Stimulated activated CD8-positive, alpha-beta memory T cell treated with anti-CD3 and anti-CD28 coated beads, Interleukin-15, amount 100 ng/mL, for 4 hours (primary cell): ENCODE measurements around the gene VPS37B.
A peak's percentile ranks its signal among the peaks of the same experiment; 100 is the strongest.
"Not testable (repeated sequence)": the region's sequence is repeated elsewhere in the genome, so short reads cannot be mapped to it uniquely, and the experiment has no call there.

Source experiments
- DNase-seq, 2 donors: peaks; one replicate each; pipeline ENCODE4 v3.0.0-alpha.2; 2020; ENCODE audit warnings: low read depth in 2 of 2

VPS37B gene

GRCh38 chr12:122895704-122896636 is at the start of gene VPS37B:
VPS37B (minus strand) TSS chr12:122896124; CDS start chr12:122896062, 62 bp downstream.
- DNase-seq, result peak; percentile 77 to 78

GRCh38 chr12:122944605-122945592 is 49.0 kb upstream of the VPS37B start:
- no peak for DNase-seq

DNA sequence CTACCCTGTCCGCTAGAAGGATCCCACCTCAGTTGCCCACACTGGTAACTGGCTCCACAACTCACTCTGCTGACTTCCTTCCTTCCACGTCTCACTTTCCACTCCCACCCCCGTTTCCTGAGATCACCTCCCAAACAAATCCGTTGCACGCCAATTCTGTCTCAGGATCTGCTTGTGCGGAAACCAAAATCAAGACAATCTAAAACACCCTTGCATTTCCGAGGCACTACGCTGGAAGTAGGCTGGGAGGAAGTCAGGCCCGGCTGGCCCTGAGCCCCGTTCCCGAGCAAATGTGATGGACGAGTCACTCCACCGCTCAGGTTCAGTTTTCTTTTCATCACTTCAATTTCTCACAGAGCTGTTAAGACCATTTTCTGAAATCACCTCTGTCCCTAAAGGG is 47.3 kb upstream of the VPS37B start:
- DNase-seq, result no peak

DNA sequence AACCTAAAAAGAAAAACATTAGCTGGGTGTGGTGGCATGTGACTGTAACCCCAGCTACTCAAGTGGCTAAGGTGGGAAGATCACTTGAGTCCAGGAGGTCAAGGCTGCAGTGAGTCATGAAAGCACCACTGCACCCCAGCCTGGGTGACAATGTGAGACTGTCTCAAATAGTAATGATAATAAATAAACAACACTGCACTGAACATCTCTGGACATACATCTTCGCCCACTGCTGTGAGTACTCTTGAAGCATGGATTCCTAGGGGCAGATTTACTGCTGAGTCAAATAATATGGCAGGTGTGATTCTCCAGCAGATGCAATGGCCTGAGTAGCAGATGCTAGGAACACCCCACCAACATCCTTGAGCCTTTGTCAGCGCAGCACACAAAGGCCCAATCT is 46.7 kb upstream of the VPS37B start:
- no peak for DNase-seq

- DNase-seq, result not testable (repeated sequence)
Observed at GRCh38 chr12:122941351-122941750, 45.4 kb upstream of the VPS37B start.

GRCh38 chr12:122939125-122939524 is 43.2 kb upstream of the VPS37B start:
- DNase-seq, result no peak

- no peak for DNase-seq
Observed at GRCh38 chr12:122937622-122938091, 41.7 kb upstream of the VPS37B start.

DNA sequence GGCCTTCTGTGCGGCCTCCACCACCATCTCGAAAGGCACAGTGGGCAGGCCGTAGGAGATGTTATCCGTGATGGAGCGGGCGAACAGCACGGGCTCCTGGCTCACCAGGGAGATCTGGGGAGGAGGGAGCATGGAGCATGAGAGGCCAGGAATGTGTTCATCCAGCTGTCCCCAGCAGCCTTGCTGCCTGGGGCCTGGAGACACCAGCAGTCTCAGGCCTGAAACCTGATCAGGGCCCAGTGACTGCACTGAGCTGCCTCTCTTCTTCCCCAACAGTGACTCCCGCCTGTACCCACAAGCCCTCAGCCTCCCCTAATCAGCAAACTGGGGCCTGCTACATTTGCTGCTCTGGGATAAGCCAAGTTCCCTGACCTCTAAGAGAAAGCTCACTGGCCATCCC is 39.4 kb upstream of the VPS37B start:
- no peak for DNase-seq

- DNase-seq, result no peak
Observed at GRCh38 chr12:122934722-122935121, 38.8 kb upstream of the VPS37B start.

DNA sequence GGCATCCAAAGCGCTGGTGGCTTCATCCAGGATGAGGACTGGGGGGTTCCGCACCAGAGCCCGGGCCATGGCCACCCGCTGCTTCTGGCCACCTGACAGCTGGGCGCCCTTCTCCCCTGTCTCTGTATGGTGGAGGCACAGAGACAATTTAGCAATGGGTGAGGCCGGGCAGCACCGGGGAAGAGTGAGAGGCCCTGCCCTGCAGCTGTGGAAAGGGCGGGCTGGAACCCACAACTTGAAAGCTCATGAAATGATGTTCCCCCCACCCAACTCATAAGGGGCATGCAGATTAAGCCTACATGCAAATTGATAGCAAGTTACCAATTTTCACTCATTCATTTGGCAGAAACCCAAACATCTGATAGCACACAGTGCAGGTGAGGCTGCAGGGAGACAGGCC is 36.3 kb upstream of the VPS37B start:
- DNase-seq, result no peak

DNA sequence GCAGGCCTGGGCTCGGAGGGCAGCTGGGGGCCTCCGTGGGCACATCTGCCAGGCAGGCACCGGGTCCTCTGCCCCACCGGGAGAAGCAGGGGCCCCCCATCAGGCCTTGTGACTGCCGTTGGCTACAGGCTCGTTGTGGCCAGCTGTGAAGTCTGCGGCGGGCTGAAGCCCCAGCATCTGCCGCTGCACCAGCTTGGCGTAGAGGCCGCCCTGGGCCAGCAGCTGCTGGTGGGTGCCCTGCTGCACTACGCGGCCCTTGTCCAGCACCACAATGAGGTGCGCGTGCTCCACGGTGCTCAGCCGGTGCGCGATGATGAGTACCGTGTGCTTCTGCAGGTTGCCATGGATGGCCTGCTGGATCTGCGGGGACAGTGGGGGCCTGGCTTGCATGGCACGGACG is 33.9 kb upstream of the VPS37B start:
- no peak for DNase-seq

DNA sequence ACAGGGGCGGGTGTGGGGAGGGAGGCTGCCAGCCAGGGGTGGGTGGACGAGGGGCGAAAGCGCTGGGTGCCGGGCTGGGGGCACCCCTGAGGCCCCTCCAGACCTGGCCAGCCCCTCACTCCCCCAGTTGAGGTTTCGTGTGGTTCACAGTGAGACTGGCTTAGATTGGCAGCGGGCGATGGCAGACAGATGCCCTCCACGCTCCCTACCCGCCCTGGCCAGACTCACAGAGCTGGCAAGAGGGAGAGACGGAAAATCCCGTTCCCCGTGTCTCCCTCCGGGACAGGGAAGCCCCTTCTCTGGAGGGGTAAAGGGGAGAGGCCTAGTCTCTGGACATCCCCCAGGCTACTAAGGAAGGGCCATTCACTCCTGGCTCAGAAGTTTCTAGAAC is 33.2 kb upstream of the VPS37B start:
- no peak for DNase-seq

DNA sequence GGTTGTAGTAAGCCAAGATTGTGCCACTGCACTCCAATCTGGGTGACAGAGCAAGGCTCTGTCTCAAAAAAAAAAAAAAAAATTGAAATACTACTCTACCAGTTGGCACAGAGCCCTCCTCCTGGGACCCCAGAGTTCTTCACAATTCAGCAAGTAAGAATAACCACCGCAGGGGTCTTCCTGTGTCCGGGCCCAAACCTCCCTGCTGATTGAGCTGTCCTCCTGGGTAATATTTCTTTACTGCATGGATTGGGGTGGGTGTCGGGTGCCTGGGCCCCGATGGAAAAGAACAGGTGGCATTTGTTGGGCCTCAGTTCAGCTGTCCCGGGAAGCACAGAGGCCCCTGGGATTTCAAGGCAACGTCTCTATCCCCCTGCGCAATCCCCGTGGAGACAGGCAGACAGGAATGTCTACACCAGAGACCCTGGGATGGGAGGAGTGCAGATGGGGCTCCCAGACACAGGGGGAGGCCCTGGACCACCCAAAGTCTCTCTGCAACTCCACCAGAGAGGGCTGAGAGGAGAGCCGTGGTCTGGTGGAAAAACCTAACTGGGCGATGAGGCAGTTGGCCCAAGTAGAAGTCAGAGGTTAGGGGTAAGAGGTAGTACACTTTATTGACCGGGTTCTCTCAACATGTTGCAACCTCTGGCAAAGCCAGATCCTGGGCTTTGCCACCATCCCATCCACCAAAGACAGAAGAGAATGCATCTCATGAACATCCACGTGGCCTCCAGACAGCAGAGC is 32.7 kb upstream of the VPS37B start:
- DNase-seq, result no peak

DNA sequence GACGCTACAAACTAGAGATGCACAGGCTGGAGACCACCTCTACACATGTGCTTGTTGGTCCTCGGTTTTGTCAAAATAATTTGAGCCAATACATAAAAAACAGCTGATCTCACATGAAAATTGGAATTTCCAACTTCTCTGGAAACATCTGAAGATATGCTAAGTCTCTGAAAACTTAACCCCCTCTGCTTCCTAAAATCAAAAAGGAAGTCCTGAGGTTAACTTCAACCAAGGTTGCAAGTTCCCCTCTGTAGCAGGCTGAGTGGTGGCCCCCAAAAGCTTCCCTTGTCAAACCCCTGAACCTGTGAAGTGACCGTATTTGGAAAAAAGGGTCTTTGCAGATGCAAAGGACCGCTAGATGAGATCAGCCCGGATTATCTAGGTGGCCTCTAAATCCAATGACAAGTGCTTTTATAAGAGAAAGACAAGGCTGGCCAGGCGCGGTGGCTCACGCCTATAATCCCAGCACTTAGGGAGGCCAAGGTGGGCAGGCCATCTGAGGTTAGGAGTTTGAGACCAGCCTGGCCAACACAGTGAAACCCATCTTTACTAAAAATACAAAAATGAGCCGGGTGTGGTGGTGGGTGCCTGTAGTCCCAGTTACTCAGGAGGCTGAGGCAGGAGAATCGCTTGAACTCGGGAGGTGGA is 32.0 kb upstream of the VPS37B start:
- DNase-seq, result no peak

- DNase-seq, result no peak
Observed at GRCh38 chr12:122921917-122922316, 26.0 kb upstream of the VPS37B start.

- no peak for DNase-seq
Observed at GRCh38 chr12:122920687-122921086, 24.8 kb upstream of the VPS37B start.

DNA sequence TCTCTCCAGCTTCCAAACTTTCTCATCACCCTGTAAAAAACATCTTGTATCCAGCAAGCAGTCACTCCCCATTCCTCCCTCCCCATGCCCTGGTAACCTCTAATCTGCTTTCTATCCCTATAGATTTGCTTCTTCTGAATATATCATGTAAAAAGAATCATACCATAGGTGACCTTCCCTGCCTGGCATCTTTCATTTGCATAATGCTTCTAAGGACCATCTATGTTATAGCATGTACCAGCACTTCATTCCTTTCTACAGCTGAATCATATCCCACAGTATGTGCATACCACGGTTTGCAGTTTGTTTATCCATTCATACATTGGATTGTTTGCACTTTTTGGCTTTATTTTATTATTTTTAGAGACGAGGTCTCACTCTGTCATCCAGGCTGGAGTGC is 22.9 kb upstream of the VPS37B start:
- no peak for DNase-seq

GRCh38 chr12:122917507-122918121 is 21.7 kb upstream of the VPS37B start:
- no peak for DNase-seq

DNA sequence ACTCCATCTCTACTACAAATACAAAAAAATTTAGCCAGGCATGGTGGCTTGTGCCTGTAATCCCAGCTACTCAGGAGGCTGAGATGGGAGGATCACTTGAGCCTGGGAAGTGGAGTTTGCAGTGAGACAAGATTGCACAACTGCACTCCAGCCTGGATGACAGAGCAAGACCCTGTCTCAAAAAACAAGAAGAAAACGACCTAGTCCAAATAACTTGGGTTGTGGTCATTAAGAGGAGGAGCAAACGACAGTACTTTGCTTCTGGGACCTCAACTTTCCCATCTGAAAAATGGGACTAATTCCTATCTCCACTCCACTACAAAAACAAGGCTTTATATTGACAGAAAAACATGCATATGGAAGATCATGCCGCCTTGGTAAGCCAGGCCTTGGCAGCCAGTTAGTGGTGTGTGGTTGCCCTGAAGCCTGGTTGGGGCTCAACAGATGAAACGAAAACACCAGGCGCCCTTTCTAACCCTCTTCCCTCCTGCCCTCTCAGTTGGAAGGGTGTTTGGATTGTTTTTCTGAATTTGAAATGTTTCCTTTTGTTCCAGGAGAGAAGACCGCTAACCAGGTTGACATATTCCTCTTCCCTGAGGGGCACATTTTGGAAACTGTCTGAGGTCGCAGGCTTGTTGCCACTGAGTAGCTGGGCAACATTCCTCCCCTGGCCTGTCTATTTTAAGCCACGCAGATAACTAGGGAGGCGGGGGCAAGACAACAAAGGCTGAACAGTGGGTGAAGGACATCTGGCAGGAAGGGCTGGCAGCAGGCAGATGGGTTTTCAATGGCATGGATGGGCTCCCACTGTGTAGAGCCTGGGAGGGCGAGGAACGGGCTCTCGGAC is 13.7 kb upstream of the VPS37B start:
- no peak for DNase-seq

GRCh38 chr12:122908915-122909314 is 13.0 kb upstream of the VPS37B start:
- DNase-seq, result no peak
